H9 (cell line): ENCODE measurements around the gene NAV1. TPM values are rescaled to one million over a fixed set of nuclear protein-coding genes. Genes with fewer than 3 reads are reported as not detected.
A peak's percentile ranks its signal among the peaks of the same experiment; 100 is the strongest.

Source experiments
- DNase-seq: peaks from one replicate; pipeline ENCODE4 v3.0.0-alpha.2; 2017
- H2AFZ ChIP-seq: one replicate; pipeline ENCODE4 v1.6.1; 2013; ENCODE audit warnings: mild to moderate bottlenecking, low read length, control low read depth, moderate library complexity
- H2AK5ac ChIP-seq: 2 replicates; pipeline ENCODE4 v1.6.1; 2013; ENCODE audit warnings: low read length, control low read depth, mixed read lengths; ENCODE audit not compliant: insufficient read length
- H2BK120ac ChIP-seq: one replicate; pipeline ENCODE4 v1.6.1; 2013; ENCODE audit warnings: low read depth, mild to moderate bottlenecking, low read length, control low read depth, inconsistent platforms; ENCODE audit not compliant: poor library complexity, severe bottlenecking
- H2BK12ac ChIP-seq: 2 replicates; pipeline ENCODE4 v1.6.1; 2013; ENCODE audit warnings: low read length, control low read depth, mixed read lengths, low read depth; ENCODE audit not compliant: insufficient read length
- H2BK15ac ChIP-seq: 2 replicates; pipeline ENCODE4 v1.6.1; 2013; ENCODE audit warnings: low read depth, low read length, control low read depth
- H2BK20ac ChIP-seq: one replicate; pipeline ENCODE4 v1.6.1; 2013; ENCODE audit warnings: low read depth, mild to moderate bottlenecking, low read length, control low read depth, inconsistent platforms; ENCODE audit not compliant: poor library complexity, severe bottlenecking
- H2BK5ac ChIP-seq: 2 replicates; pipeline ENCODE4 v1.6.1; 2013; ENCODE audit warnings: low read length, control low read depth, mixed read lengths; ENCODE audit not compliant: insufficient read length
- H3K14ac ChIP-seq: 2 replicates; pipeline ENCODE4 v1.6.1; 2013; ENCODE audit warnings: low read length, control low read depth; ENCODE audit not compliant: insufficient read depth
- H3K18ac ChIP-seq: 2 replicates; pipeline ENCODE4 v1.6.1; 2013; ENCODE audit warnings: low read depth, mild to moderate bottlenecking, mixed read lengths, low read length, control low read depth; ENCODE audit not compliant: insufficient read length
- H3K23ac ChIP-seq: 2 replicates; pipeline ENCODE4 v1.6.1; 2013; ENCODE audit warnings: low read length, control low read depth, mixed read lengths, low read depth; ENCODE audit not compliant: insufficient read length
- H3K23me2 ChIP-seq: 2 replicates; pipeline ENCODE4 v1.6.1; 2013; ENCODE audit warnings: low read depth, mild to moderate bottlenecking, mixed read lengths, low read length, control low read depth; ENCODE audit not compliant: insufficient read length, poor library complexity, severe bottlenecking
- H3K27ac ChIP-seq: 2 replicates; pipeline ENCODE4 v1.5.1; 2013; ENCODE audit warnings: low read length, control low read depth, mixed read lengths, low read depth; ENCODE audit not compliant: insufficient read length
- H3K27me3 ChIP-seq: 2 replicates; pipeline ENCODE4 v1.6.1; 2013; ENCODE audit warnings: low read length, control low read depth, inconsistent platforms; ENCODE audit not compliant: insufficient read depth
- H3K4ac ChIP-seq: 2 replicates; pipeline ENCODE4 v1.6.1; 2013; ENCODE audit warnings: low read depth, mild to moderate bottlenecking, control low read depth, inconsistent platforms, low read length, moderate library complexity
- H3K4me1 ChIP-seq: 2 replicates; pipeline ENCODE4 v1.6.1; 2013; ENCODE audit warnings: low read length, control low read depth, inconsistent platforms; ENCODE audit not compliant: insufficient read depth
- H3K4me2 ChIP-seq: 2 replicates; pipeline ENCODE4 v1.6.1; 2013; ENCODE audit warnings: low read length, control low read depth, mixed read lengths; ENCODE audit not compliant: insufficient read length, insufficient read depth
- H3K56ac ChIP-seq: 2 replicates; pipeline ENCODE4 v1.6.1; 2013; ENCODE audit warnings: low read depth, mild to moderate bottlenecking, mixed read lengths, low read length, control low read depth; ENCODE audit not compliant: insufficient read length
- H3K79me1 ChIP-seq: 2 replicates; pipeline ENCODE4 v1.6.1; 2013; ENCODE audit warnings: low read depth, mild to moderate bottlenecking, moderate library complexity, low read length, control low read depth, inconsistent platforms; ENCODE audit not compliant: insufficient read depth, poor library complexity, severe bottlenecking
- H3K79me2 ChIP-seq: 2 replicates; pipeline ENCODE4 v1.6.1; 2013; ENCODE audit warnings: low read length, control low read depth, inconsistent platforms; ENCODE audit not compliant: insufficient read depth
- H3K9ac ChIP-seq: 2 replicates; pipeline ENCODE4 v1.6.1; 2013; ENCODE audit warnings: low read length, control low read depth, mixed read lengths; ENCODE audit not compliant: insufficient read length; ENCODE audit errors: extremely low read depth
- H3K9me3 ChIP-seq: one replicate; pipeline ENCODE4 v1.6.1; 2013; ENCODE audit warnings: low read depth, low read length, inconsistent platforms; ENCODE audit not compliant: control insufficient read depth
- H3T11ph ChIP-seq: one replicate; pipeline ENCODE4 v1.6.1; 2013; ENCODE audit warnings: mild to moderate bottlenecking, low read length, control low read depth, inconsistent platforms
- H4K20me1 ChIP-seq: one replicate; pipeline ENCODE4 v1.6.1; 2013; ENCODE audit not compliant: control insufficient read depth, insufficient read length, insufficient read depth
- H4K5ac ChIP-seq: 2 replicates; pipeline ENCODE4 v1.6.1; 2013; ENCODE audit warnings: low read depth, mild to moderate bottlenecking, mixed read lengths, low read length, control low read depth; ENCODE audit not compliant: insufficient read length
- H4K8ac ChIP-seq: replicated peaks from 2 replicates; pipeline ENCODE4 v1.6.1; 2013; ENCODE audit warnings: low read length, control low read depth, mixed read lengths, low read depth; ENCODE audit not compliant: insufficient read length
- H4K91ac ChIP-seq: 2 replicates; pipeline ENCODE4 v1.6.1; 2013; ENCODE audit warnings: low read depth, mild to moderate bottlenecking, moderate library complexity, mixed read lengths, low read length, control low read depth; ENCODE audit not compliant: insufficient read length
- H3K27ac Mint-ChIP-seq, 3 experiments: 2 replicates in 2 of 3; 3 replicates in 1 of 3; pipeline ENCODE4 v1.8.0; 2020 to 2021; ENCODE audit warnings: mixed read lengths in 3 of 3, mild to moderate bottlenecking in 1 of 3, moderate library complexity in 1 of 3
- H3K27me3 Mint-ChIP-seq: 2 replicates; pipeline ENCODE4 v1.8.0; 2021; ENCODE audit warnings: low read depth, mild to moderate bottlenecking, moderate library complexity, mixed read lengths
- H3K36me3 Mint-ChIP-seq, 3 experiments: 2 replicates in 2 of 3; 3 replicates in 1 of 3; pipeline ENCODE4 v1.8.0; 2020 to 2021; ENCODE audit warnings: low read depth in 3 of 3, mixed read lengths in 3 of 3; ENCODE audit not compliant: insufficient read depth in 1 of 3
- H3K4me1 Mint-ChIP-seq, 2 experiments: 2 replicates each; pipeline ENCODE4 v1.8.0; 2020; ENCODE audit warnings: mixed read lengths in 2 of 2
- H3K4me3 Mint-ChIP-seq, 2 experiments: 2 replicates in 1 of 2; 3 replicates in 1 of 2; pipeline ENCODE4 v1.8.0; 2020 to 2021; ENCODE audit warnings: mild to moderate bottlenecking in 2 of 2, mixed read lengths in 2 of 2, moderate library complexity in 1 of 2
- H3K9me3 Mint-ChIP-seq, 2 experiments: 2 replicates in 1 of 2; 3 replicates in 1 of 2; pipeline ENCODE4 v1.8.0; 2020; ENCODE audit warnings: mild to moderate bottlenecking in 2 of 2, mixed read lengths in 2 of 2, moderate library complexity in 1 of 2
- WGBS: extraction: QIAGEN DNeasy Blood & Tissue Kit; methylation state at CpG from one replicate; pipeline ENCODE4 v1.1.7; 2013; ENCODE audit warnings: missing lambda C conversion rate, low lambda C conversion rate, mixed read lengths; ENCODE audit not compliant: insufficient read length; ENCODE audit errors: extremely low coverage; 5-methylcytosine and 5-hydroxymethylcytosine counted together
- total RNA-seq: library from RNA; stranded (reverse); gene quantifications from 2 replicates; pipeline ENCODE4 v1.2.1, GENCODE V29; 2021
- TF ChIP-seq, protein P1 (sequence below): fragments of 200-600 bp; sonication (generic); conservative IDR thresholded peaks from 3 replicates; pipeline ENCODE4 v1.8.0; 2021; ENCODE audit warnings: antibody characterized with exemption, mild to moderate bottlenecking

The NAV1 gene
- total RNA-seq, 1 experiment from 2014 or later: 20.5 TPM

DNA sequence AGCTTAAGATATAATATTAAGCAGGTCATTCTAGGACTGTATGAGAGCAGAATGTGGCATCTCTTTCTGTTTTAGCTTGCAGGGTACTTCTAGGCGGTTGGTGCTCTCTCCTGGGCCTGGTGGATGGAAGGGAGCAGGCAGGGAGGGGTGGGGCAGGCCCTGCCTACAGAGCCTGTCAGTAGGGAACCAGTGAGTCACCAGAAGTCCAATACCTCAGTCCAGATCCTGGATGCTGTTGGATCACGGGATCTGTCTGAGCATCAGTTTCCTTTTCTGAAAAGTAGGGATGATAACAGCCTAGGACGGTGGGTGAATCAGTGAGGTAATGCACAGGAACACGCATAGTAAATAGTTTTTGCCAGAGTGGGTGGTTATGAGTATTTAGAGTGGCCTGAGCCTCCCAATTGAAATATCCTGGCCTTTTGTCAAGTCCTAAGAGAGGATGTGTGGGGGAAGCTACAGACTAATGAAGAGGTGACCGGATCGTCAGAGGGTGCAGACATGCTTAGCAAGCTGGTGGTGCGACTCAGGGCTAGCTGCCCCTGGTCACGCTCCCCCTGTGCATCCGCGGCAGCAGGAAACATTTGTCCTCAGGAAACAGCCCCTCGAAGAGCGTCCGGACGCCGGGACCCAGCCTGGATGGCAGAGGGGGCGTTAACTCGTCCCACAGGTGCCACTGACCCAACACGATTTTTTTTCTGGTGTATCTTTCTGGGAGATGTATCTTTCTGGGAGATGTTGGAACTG, 23.9 kb downstream of the NAV1 start:
- Histone ChIP-seq H3K23me2 (no peaks in the 10 kb centered on the region), H3K79me1 (no peaks in the 10 kb centered on the region), H3K4me2 (no peak overlapping the region), H3T11ph (no peak overlapping the region), H3K14ac (no peak overlapping the region), H3K56ac (no peak overlapping the region), H4K5ac (no peak overlapping the region), H2AK5ac (no peak overlapping the region), H3K4ac (no peak overlapping the region), H3K9ac (no peak overlapping the region), H2BK15ac (no peak overlapping the region), H2BK120ac (no peak overlapping the region), H3K9me3 (no peaks in the 10 kb centered on the region), H3K4me1 (no peaks in the 10 kb centered on the region), H4K20me1 (no peaks in the 10 kb centered on the region), H2BK5ac (no peak overlapping the region), H3K23ac (no peak overlapping the region), H3K18ac (no peak overlapping the region), H2AFZ (no peak overlapping the region), H2BK20ac (no peak overlapping the region), H3K27ac (no peak overlapping the region), H4K8ac (no peak overlapping the region), H3K27me3 (no peaks in the 10 kb centered on the region; the same call in 1 of the 2 replicates), H3K79me2 (no peaks in the 10 kb centered on the region), H4K91ac (no peak overlapping the region), H2BK12ac (no peak overlapping the region)
- Mint-ChIP-seq H3K4me1 (peaks cover 7 to 22% of the 10 kb centered on the region in 2 experiments), H3K36me3 (no peaks in the 10 kb centered on the region), H3K27me3 (peaks cover 17% of the 10 kb centered on the region), H3K4me3 (no peak overlapping the region; a peak in 1 of 5 replicates), H3K9me3 (no peaks in the 10 kb centered on the region), H3K27ac (peak overlapping the region in 2 of 3 experiments; percentile 19 to 44; a peak in 1 of 7 replicates)
- no peak for DNase-seq
- TF ChIP-seq, protein P1, sequence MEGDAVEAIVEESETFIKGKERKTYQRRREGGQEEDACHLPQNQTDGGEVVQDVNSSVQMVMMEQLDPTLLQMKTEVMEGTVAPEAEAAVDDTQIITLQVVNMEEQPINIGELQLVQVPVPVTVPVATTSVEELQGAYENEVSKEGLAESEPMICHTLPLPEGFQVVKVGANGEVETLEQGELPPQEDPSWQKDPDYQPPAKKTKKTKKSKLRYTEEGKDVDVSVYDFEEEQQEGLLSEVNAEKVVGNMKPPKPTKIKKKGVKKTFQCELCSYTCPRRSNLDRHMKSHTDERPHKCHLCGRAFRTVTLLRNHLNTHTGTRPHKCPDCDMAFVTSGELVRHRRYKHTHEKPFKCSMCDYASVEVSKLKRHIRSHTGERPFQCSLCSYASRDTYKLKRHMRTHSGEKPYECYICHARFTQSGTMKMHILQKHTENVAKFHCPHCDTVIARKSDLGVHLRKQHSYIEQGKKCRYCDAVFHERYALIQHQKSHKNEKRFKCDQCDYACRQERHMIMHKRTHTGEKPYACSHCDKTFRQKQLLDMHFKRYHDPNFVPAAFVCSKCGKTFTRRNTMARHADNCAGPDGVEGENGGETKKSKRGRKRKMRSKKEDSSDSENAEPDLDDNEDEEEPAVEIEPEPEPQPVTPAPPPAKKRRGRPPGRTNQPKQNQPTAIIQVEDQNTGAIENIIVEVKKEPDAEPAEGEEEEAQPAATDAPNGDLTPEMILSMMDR: no peak
- WGBS: no CpG with 5 or more reads among the region's 18 CpGs
